H1 (cell line): ENCODE measurements around the gene LIPA. TPM values are rescaled to one million over a fixed set of nuclear protein-coding genes. Genes with fewer than 3 reads are reported as not detected.

ENCODE experiments used
- BACH1 ChIP-seq: IDR thresholded peaks from 2 replicates; pipeline ENCODE4 v1.6.1; 2012; ENCODE audit warnings: low read length, improper control_type of control experiment
- CHD7 ChIP-seq: fragments of 300-600 bp; sonication (generic); IDR thresholded peaks from 2 replicates; pipeline ENCODE4 v1.7.1; 2012; ENCODE audit warnings: low read length, moderate library complexity, mild to moderate bottlenecking, inconsistent platforms; ENCODE audit not compliant: insufficient replicate concordance
- CTCF ChIP-seq, 3 experiments: IDR thresholded peaks; 1 replicate in 2 of 3; 2 replicates in 1 of 3; pipeline versions ENCODE4 v1.5.1 to v1.6.1; 2011; ENCODE audit warnings: low read length in 3 of 3, mild to moderate bottlenecking in 3 of 3, inconsistent platforms in 2 of 3, low read depth in 1 of 3, moderate library complexity in 1 of 3; ENCODE audit not compliant: insufficient read depth in 1 of 3; ENCODE audit errors: control extremely low read depth in 1 of 3
- KDM5A ChIP-seq: fragments of 200-600 bp; IDR thresholded peaks from 2 replicates; pipeline ENCODE4 v1.7.1; 2012; ENCODE audit warnings: mild to moderate bottlenecking, low read length, inconsistent platforms, mixed read lengths
- MAFK ChIP-seq: IDR thresholded peaks from 2 replicates; pipeline ENCODE4 v1.6.1; 2012; ENCODE audit warnings: low read depth, mild to moderate bottlenecking, improper control_type of control experiment, low read length
- RXRA ChIP-seq: IDR thresholded peaks from 2 replicates; pipeline ENCODE4 v1.6.1; 2011; ENCODE audit warnings: low read depth, mild to moderate bottlenecking, low read length, moderate library complexity; ENCODE audit not compliant: insufficient read depth
- SIX5 ChIP-seq: IDR thresholded peaks from 2 replicates; pipeline ENCODE4 v1.6.1; 2011; ENCODE audit warnings: mild to moderate bottlenecking, low read depth, low read length
- polyA plus RNA-seq, 7 experiments: library from polyadenylated mRNA; depleted of rRNA in 3 of 7; stranded (reverse) in 5 of 7; unstranded in 2 of 7; fragments of >200 nt in 5 of 7; fragments of 200-250 nt in 2 of 7; gene quantifications; 1 replicate in 5 of 7; 2 replicates in 1 of 7; 4 replicates in 1 of 7; pipeline versions ENCODE4 v1.2.1 to v1.2.3, GENCODE V29; 2011 to 2013; ENCODE audit warnings: missing spikeins in 2 of 7, mixed read lengths in 2 of 7
- total RNA-seq: library from RNA; stranded (reverse); fragmentation: NEBNext Ultra II Directional; extraction: Animal tissue kit (Norgen Biotek cat#: 25700); gene quantifications from 2 replicates; pipeline ENCODE4 v1.2.1, GENCODE V29; 2021

The LIPA gene
- total and polyA plus RNA-seq, 2 of the 8 experiments (the other 6 are each of a cell fraction or from before 2014, with no cell fraction given), result 18.1 to 32.4 TPM

GRCh38 chr10:89274928-89275327 lies 23.4 kb upstream of the LIPA start (continued):
- no peak for TF ChIP-seq CHD7
- no peak for TF ChIP-seq SIX5
- no peak for TF ChIP-seq CTCF (IDR thresholded peaks at IDR 0.05; ENCODE audit: control extremely low read depth in 1 of 3, insufficient read depth in 1 of 3, low read depth in 1 of 3, low read length in 3 of 3)
- no peak for TF ChIP-seq BACH1
- no peak for TF ChIP-seq MAFK
- TF ChIP-seq RXRA, result no peak
- no peak for TF ChIP-seq KDM5A
- TF ChIP-seq, all 59 proteins: peak for 0
